HepG2 (cell line): ENCODE results near the gene GSC2. TPM values are rescaled to one million over a fixed set of nuclear protein-coding genes. Genes with fewer than 3 reads are reported as not detected.

Experiments used
- BCL6 ChIP-seq: IDR thresholded peaks from 2 replicates; pipeline ENCODE4 v1.6.1; 2016; ENCODE audit warnings: missing genetic modification reagents, missing compliant biosample characterization
- CSRNP2 ChIP-seq: sonication (generic); formaldehyde crosslinking; conservative IDR thresholded peaks from 2 replicates; pipeline ENCODE4 v1.8.0; 2022; ENCODE audit warnings: low read depth, missing genetic modification reagents
- DNMT3B ChIP-seq: conservative IDR thresholded peaks from 2 replicates; pipeline ENCODE4 v1.6.1; 2016; ENCODE audit warnings: missing biosample characterization, control low read depth
- ETV6 ChIP-seq: sonication (generic); formaldehyde crosslinking; conservative IDR thresholded peaks from 2 replicates; pipeline ENCODE4 v1.4.0; 2020; ENCODE audit warnings: missing genetic modification reagents
- FOSL2 ChIP-seq: sonication (generic); formaldehyde crosslinking; IDR thresholded peaks from 2 replicates; pipeline ENCODE4 v1.4.0; 2020; ENCODE audit warnings: missing genetic modification reagents
- KDM6A ChIP-seq: IDR thresholded peaks from 2 replicates; pipeline ENCODE4 v1.6.1; 2016; ENCODE audit warnings: low read depth
- MEIS1 ChIP-seq: sonication (generic); formaldehyde crosslinking; IDR thresholded peaks from 2 replicates; pipeline ENCODE4 v1.9.0; 2021; ENCODE audit warnings: mild to moderate bottlenecking, missing genetic modification reagents, moderate library complexity, borderline replicate concordance
- MXD1 ChIP-seq: sonication (generic); formaldehyde crosslinking; IDR thresholded peaks from 2 replicates; pipeline ENCODE4 v1.4.0; 2020; ENCODE audit warnings: mild to moderate bottlenecking, missing genetic modification reagents
- PAWR ChIP-seq: sonication (generic); formaldehyde crosslinking; IDR thresholded peaks from 2 replicates; pipeline ENCODE4 v1.4.0; 2020; ENCODE audit warnings: missing genetic modification reagents, mild to moderate bottlenecking, borderline replicate concordance
- RORA ChIP-seq: sonication (generic); formaldehyde crosslinking; IDR thresholded peaks from 2 replicates; pipeline ENCODE4 v1.5.0; 2020; ENCODE audit warnings: mild to moderate bottlenecking, missing genetic modification reagents, moderate library complexity
- SP2 ChIP-seq: sonication (generic); formaldehyde crosslinking; IDR thresholded peaks from 2 replicates; pipeline ENCODE4 v1.5.1; 2020; ENCODE audit warnings: mild to moderate bottlenecking, missing genetic modification reagents
- THAP9 ChIP-seq: sonication (generic); formaldehyde crosslinking; IDR thresholded peaks from 2 replicates; pipeline ENCODE4; 2020; ENCODE audit warnings: missing genetic modification reagents, mild to moderate bottlenecking, borderline replicate concordance
- ZBTB49 ChIP-seq: sonication (generic); formaldehyde crosslinking; IDR thresholded peaks from 2 replicates; pipeline ENCODE4 v1.4.0; 2020; ENCODE audit warnings: missing genetic modification reagents, borderline replicate concordance
- ZHX2 ChIP-seq, 2 experiments: sonication (generic) in 1 of 2; formaldehyde crosslinking in 1 of 2; IDR thresholded peaks; 2 replicates each; pipeline versions ENCODE4 v1.6.1 to v1.9.0; 2014 to 2022; ENCODE audit warnings: antibody characterized with exemption in 1 of 2, borderline replicate concordance in 1 of 2, inconsistent platforms in 1 of 2, low read depth in 1 of 2, missing genetic modification reagents in 1 of 2
- ZNF33B ChIP-seq: sonication (generic); formaldehyde crosslinking; IDR thresholded peaks from 2 replicates; pipeline ENCODE4 v1.5.1; 2020; ENCODE audit warnings: mild to moderate bottlenecking, missing genetic modification reagents
- ZNF563 ChIP-seq: sonication (generic); formaldehyde crosslinking; IDR thresholded peaks from 2 replicates; pipeline ENCODE4 v1.8.0; 2022; ENCODE audit warnings: mild to moderate bottlenecking, moderate library complexity, missing genetic modification reagents
- polyA plus RNA-seq, 8 experiments: library from polyadenylated mRNA; depleted of rRNA in 3 of 8; stranded (reverse) in 7 of 8; unstranded in 1 of 8; fragments of >200 nt; fragmentation: Illumina TruSeq in 4 of 8; extraction: Trizol in 4 of 8; gene quantifications; 2 replicates each; pipeline versions ENCODE4 v1.2.1 to v1.2.3, GENCODE V29; 2011 to 2016; ENCODE audit warnings: low read depth in 4 of 8, missing spikeins in 1 of 8, mixed read lengths in 1 of 8; ENCODE audit not compliant: insufficient read depth in 1 of 8
- total RNA-seq, 5 experiments: library from RNA; depleted of rRNA; stranded (reverse); fragments of >200 nt; fragmentation: Illumina TruSeq; extraction: Trizol; gene quantifications; 2 replicates each; pipeline ENCODE4 v1.2.3, GENCODE V29; 2016; ENCODE audit warnings: low read depth in 1 of 5

The GSC2 gene
- total and polyA plus RNA-seq, 2 of the 13 experiments (the other 11 are each of a cell fraction or from before 2014, with no cell fraction given): not detected

GRCh38 chr22:19178065-19178656 lies 28.1 kb upstream of the GSC2 start (continued):
- no peak for TF ChIP-seq MXD1 (CRISPR knock-in tag)
- no peak for TF ChIP-seq ZNF563 (CRISPR knock-in tag)
- TF ChIP-seq SP2 (CRISPR knock-in tag): no peak
- TF ChIP-seq RORA (CRISPR knock-in tag): no peak
- 0 out of 2 replicates have a peak, but pooled peaks have one; percentile 64 for TF ChIP-seq PAWR (CRISPR knock-in tag)
- no peak for TF ChIP-seq BCL6
- TF ChIP-seq ETV6 (CRISPR knock-in tag): no peak
- TF ChIP-seq ZHX2 (IDR thresholded peaks at IDR 0.05; ENCODE audit: low read depth): no peak
- TF ChIP-seq ZHX2 (CRISPR knock-in tag; IDR thresholded peaks at IDR 0.05; ENCODE audit: borderline replicate concordance): no peak
- no peak for TF ChIP-seq ZBTB49 (CRISPR knock-in tag)
- TF ChIP-seq MEIS1 (CRISPR knock-in tag): peak; percentile 58; the same call in 1 of the 2 replicates
- no peak for TF ChIP-seq KDM6A (CRISPR knock-in tag)
- no peak for TF ChIP-seq THAP9 (CRISPR knock-in tag)
- TF ChIP-seq CSRNP2 (CRISPR knock-in tag): no peak
- TF ChIP-seq DNMT3B (CRISPR knock-in tag): no peak
- no peak for TF ChIP-seq ZNF33B (CRISPR knock-in tag)
- TF ChIP-seq FOSL2 (CRISPR knock-in tag): no peak
